HG02759 (cell line): ENCODE measurements around the gene IL1RAPL2.
A peak's percentile ranks its signal among the peaks of the same experiment; 100 is the strongest.
"Not testable (repeated sequence)": the region's sequence is repeated elsewhere in the genome, so short reads cannot be mapped to it uniquely, and the experiment has no call there.

Experiments used
- ATAC-seq: cut with Tn5 transposase; IDR thresholded peaks from one replicate; pipeline ENCODE4 v1.9.1; 2021; ENCODE audit warnings: mild to moderate bottlenecking, moderate library complexity; ENCODE audit not compliant: unreplicated experiment

The IL1RAPL2 gene

GRCh38 chrX:104669063-104669462, 103.1 kb downstream of the IL1RAPL2 start:
- ATAC-seq, result no peak

GRCh38 chrX:104670051-104670450, 104.1 kb downstream of the IL1RAPL2 start:
- no peak for ATAC-seq

GRCh38 chrX:104677517-104677916, 111.5 kb downstream of the IL1RAPL2 start:
- not testable (repeated sequence) for ATAC-seq

GRCh38 chrX:104679175-104679574, 113.2 kb downstream of the IL1RAPL2 start:
- ATAC-seq, result no peak

- no peak for ATAC-seq
Observed at GRCh38 chrX:104681214-104681613, 115.2 kb downstream of the IL1RAPL2 start.

GRCh38 chrX:104684077-104684476, 118.1 kb downstream of the IL1RAPL2 start:
- no peak for ATAC-seq

- ATAC-seq, result peak; percentile 80
Observed at GRCh38 chrX:104695593-104695992, 129.6 kb downstream of the IL1RAPL2 start.

GRCh38 chrX:104696667-104697066, 130.7 kb downstream of the IL1RAPL2 start:
- ATAC-seq, result no peak

GRCh38 chrX:104697294-104697693, 131.3 kb downstream of the IL1RAPL2 start:
- ATAC-seq, result peak; percentile 57

GRCh38 chrX:104707042-104707441, 141.0 kb downstream of the IL1RAPL2 start:
- ATAC-seq, result no peak

- no peak for ATAC-seq
Observed at GRCh38 chrX:104707572-104707971, 141.6 kb downstream of the IL1RAPL2 start.

- ATAC-seq, result no peak
Observed at GRCh38 chrX:104712515-104712914, 146.5 kb downstream of the IL1RAPL2 start.

- ATAC-seq, result no peak
Observed at GRCh38 chrX:104721854-104722253, 155.9 kb downstream of the IL1RAPL2 start.

- no peak for ATAC-seq
Observed at GRCh38 chrX:104728456-104728855, 162.5 kb downstream of the IL1RAPL2 start.

- no peak for ATAC-seq
Observed at GRCh38 chrX:104742355-104742754, 176.4 kb downstream of the IL1RAPL2 start.

GRCh38 chrX:104745152-104745551, 179.2 kb downstream of the IL1RAPL2 start:
- no peak for ATAC-seq

GRCh38 chrX:104749951-104750610, 184.1 kb downstream of the IL1RAPL2 start:
- no peak for ATAC-seq

GRCh38 chrX:104762641-104763040, 196.6 kb downstream of the IL1RAPL2 start:
- ATAC-seq, result no peak

GRCh38 chrX:104789784-104790183, 223.8 kb downstream of the IL1RAPL2 start:
- ATAC-seq, result no peak

- no peak for ATAC-seq
Observed at GRCh38 chrX:104795804-104796203, 229.8 kb downstream of the IL1RAPL2 start.

- no peak for ATAC-seq
Observed at GRCh38 chrX:104803219-104803618, 237.2 kb downstream of the IL1RAPL2 start.

GRCh38 chrX:104806346-104806745, 240.3 kb downstream of the IL1RAPL2 start:
- ATAC-seq, result no peak

- no peak for ATAC-seq
Observed at GRCh38 chrX:104833401-104833800, 267.4 kb downstream of the IL1RAPL2 start.
